HG03565 (cell line): ENCODE results near the gene MRPL11.
"Not testable (repeated sequence)": the region's sequence is repeated elsewhere in the genome, so short reads cannot be mapped to it uniquely, and the experiment has no call there.

ENCODE experiments used
- ATAC-seq: cut with Tn5 transposase; IDR thresholded peaks from one replicate; pipeline ENCODE4 v1.9.1; 2021; ENCODE audit warnings: mild to moderate bottlenecking, moderate library complexity; ENCODE audit not compliant: unreplicated experiment

Gene MRPL11

DNA sequence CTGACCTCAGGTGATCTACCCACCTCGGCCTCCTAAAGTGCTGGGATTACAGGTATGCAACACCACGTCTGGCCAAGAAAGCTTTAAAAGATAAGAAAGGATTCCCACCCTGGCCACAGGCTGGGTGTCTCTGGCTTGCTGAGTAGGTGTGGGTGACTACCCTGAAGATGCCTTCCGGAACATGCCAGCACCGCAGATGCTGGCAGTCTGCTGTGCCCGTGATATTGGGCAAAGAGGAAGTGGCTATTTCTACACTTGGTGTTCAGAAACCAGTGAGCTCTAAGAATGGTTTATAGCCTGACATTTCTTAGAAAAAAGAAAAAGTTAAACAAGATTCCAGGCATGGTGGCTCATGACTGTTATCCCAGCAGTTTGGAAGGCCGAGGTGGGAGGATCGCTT lies 6.1 kb downstream of the MRPL11 start:
- no peak for ATAC-seq

GRCh38 chr11:66431871-66432329 lies 6.7 kb downstream of the MRPL11 start:
- ATAC-seq = not testable (repeated sequence)

DNA sequence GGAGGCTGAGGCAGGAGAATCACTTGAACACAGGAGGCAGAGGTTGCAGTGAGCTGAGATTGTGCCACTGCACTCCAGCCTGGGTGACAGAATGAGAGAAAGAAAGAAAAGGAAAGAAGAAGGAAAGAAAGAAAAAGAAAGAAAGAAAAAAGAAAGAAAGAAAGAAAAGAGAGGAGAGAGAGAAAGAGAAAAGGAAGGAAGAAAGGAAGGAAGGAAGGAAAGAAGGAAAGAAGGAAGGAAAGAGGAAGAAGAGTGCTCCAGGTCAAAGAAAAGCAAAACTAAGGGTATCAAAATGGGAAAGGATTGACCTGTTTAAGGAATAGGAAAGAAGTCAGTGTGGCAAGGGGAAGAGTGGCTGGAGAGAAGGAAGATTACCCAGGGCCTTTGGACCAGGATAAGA lies 7.4 kb downstream of the MRPL11 start:
- ATAC-seq = not testable (repeated sequence)

DNA sequence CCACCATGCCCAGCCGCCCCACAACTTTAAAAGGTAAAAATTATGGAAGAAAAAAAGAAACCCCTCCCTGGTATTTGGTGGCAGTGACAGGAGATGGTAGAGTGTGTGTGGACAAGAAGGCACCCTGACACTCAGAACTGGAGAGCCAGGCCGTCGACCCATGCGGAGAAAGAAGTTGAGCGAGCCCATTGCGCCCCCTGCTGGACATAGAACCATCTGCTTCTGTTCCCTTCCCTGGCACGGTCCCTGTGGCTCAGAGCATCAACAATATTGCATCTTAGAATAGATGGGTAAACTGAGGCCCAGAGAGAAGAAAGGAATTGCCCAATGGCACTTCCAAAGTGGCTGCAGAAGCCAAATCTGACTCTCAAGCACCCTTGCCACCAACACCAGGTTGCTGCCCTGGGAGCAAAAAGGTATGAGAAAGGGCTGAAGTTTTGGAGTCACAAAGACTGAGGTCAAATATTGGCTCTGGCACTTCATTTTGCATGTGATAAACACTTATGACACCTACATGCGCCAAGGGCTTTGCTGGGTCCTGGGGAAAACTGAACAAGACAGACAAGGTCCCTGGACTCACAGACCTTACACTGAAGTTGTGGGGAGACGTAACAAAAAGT lies 8.6 kb downstream of the MRPL11 start:
- ATAC-seq = no peak

DNA sequence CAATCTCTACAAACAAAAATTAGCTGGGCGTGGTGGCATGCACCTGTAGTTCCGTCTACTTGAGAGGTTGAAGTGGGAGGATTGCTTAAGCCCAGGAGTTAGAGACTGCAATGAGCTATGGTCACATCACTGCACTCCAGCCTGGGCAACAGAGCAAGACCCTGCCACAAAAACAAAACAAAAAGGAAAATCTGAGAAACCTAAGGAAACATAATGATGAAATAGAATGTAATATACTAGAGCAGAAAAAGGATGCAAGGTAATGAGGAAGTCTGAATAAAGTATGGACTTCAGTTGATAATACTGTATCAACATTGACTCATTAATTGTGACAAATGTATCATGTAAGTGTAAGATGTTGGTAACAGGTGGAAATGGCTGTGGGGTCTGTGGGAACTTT lies 9.7 kb downstream of the MRPL11 start:
- no peak for ATAC-seq

DNA sequence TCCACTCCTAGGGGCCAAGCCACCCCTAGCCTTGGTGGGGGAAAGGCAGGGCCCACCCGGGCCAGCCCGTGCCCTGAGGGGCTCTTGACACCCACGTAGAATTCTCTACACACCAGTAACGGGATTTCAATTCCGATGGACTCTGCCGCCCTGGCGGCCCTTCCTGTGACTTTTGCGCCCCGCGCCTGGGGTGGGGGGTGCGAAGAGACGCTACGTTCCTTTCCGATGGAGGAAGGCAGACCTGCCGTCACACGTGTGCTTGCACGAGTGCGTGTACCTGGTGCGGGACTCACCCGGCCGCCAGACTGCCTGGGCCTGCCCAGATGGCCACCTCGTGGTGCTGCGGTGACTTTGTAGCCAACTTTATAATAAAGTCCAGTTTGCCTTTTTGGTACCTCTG lies 12.3 kb downstream of the MRPL11 start:
- ATAC-seq = no peak

DNA sequence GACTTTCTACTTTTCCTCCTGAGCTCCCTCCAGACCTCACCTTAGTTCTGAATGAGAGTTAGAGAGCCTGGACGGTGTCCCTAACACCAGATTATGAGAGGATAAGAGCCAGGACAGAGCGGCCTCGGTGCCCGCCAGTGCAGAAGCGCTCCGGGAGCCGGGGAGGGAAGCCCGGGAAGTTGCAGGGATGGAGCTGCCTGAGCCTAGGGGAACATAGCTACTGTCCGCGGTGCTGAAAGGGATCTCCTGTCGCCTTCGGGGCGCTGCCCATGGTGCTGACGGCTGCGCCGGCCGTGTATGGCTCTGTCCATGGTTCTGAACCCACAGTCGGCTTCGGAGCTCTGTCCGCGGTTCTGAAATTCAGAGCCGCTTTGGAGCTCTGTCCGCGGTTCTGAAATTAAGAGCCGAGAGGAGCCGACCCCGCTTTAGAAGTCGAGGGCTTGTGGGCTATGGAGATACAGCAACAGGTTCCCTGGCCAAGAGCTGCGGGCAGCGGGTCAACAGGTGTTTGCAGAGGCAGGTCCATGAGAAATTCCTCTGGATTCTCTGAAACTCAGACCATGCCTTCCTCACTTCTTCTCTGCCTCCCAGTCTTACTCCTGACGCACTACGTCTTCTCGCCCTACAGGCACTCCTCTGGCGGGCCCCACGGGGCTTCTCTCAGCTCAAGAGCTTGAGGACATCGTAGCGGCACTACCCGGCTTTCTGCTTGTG lies 17.0 kb downstream of the MRPL11 start:
- ATAC-seq = no peak

- no peak for ATAC-seq
Observed at GRCh38 chr11:66420671-66421476, 17.8 kb downstream of the MRPL11 start, which contains the start of gene NPAS4. Gene NPAS4, plus strand, starts transcription at chr11:66421035. Its CDS starts 145 bp downstream, at chr11:66421180.

DNA sequence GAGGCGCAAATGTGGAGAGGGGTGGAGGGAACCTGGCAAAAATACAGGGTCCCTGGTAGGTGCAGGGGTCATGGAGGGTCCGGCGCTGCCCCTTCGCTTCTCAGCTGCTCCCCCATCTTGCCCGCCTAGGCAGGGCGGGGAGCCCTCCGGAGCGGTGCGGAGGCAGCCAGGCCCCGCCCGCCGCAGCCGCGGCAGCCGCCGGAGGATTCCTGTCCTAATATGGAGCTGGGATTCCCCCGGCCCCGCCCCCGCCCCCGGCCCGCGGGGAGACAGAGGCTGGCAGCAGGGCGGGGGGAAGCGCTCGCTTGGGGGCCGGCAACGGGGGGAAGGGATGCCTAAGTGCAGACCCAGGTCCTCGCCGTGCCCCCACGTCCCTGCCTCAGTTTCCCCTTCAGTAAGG lies 18.8 kb downstream of the MRPL11 start:
- no peak for ATAC-seq

DNA sequence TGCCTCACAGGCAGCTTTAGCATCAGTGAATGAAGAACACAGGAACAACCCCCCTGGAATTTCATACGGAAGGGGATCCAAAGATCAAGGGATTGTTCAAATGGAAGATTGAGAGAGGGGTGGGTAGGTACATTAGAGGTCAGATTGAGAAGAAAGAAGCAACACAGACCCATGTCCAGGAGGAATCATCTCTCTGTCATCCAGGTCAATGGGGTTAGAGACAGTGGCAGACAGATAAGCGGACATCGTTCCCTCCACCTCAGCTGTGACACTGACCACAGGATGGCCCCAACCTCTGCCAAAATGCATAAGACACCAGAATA lies 19.7 kb downstream of the MRPL11 start:
- no peak for ATAC-seq

DNA sequence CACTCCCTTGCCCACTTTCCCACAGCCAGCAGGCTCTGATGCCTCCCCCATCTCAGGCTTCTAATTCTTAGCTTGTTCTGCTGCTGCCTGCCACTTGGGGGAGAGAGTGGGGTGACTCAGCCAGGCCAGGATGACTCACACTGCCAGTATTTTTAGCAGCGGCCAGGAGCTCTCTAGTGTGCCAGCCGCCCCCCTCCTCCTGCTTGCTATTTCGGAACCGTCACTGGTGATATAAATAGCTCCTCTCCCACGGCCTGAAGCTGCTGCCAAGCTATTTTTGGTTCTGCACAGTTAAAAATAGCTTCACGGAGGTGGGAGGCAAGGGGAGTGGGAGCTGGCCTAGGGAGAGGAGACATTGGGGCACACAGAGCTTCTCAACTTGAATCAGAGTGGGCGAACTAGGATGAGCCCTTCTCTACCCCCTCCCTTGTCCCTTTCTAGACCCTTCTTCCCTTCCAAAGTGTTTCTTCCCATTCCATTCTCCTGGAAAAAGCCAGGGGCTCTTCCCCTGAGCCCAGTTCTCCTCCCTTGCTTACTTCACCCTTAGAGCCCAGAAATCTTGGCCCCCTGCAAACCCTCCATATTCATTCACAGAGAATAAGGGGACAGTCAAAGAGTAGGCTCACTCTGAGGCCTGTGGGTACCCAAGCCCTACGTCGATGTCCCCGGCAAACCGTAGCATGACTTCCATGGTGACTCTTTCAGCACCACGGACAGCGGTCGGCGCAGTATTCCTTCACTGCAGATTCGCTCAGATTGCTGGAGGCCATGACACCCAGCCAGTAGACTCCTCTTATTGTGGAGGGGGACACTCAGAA lies 20.3 kb downstream of the MRPL11 start:
- no peak for ATAC-seq

- no peak for ATAC-seq
Observed at GRCh38 chr11:66417000-66417399, 21.6 kb downstream of the MRPL11 start.

DNA sequence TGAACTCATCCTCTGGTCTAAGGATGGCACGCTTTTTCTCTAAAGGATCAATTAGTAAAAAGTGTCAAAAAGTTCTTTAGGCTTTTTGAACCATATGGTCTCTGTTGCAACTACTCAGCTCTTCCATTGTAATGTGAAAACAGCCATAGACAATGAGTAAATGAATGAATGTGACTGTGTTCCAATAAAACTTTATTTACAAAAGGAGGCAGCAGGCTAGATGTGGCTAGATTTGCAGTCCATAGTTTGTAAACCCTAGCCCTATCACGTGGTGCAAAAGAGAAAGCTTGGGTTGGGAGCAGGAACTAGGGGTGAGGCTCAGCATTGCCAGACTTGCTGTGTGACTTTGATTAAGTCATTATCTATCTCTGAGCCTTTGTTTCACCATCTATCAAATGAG lies 23.2 kb downstream of the MRPL11 start:
- no peak for ATAC-seq

- no peak for ATAC-seq
Observed at GRCh38 chr11:66414120-66414934, 24.3 kb downstream of the MRPL11 start.

- no peak for ATAC-seq
Observed at GRCh38 chr11:66413167-66413566, 25.5 kb downstream of the MRPL11 start.

GRCh38 chr11:66412110-66412509 lies 26.5 kb downstream of the MRPL11 start:
- no peak for ATAC-seq

DNA sequence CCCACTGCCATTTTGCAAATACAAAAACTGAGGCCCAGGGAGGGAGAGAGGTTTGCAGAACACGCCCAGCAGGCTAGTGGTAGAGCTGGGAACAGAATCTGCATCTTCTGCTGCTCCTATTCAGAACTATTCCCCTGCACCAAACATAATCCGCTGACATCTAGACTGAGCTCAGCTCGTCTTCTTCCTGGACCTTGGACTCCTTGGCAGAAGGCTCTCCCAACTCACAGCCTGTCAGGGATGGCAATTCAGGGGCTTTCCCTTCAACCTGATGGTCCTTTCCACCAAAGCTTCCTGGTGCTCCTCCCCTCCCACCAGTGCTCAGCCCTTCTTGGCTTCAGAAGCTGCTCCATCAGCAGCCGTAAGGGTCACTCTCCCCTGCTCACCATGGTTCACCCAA lies 27.3 kb downstream of the MRPL11 start:
- ATAC-seq = no peak

- ATAC-seq = no peak
Observed at GRCh38 chr11:66410191-66410590, 28.5 kb downstream of the MRPL11 start.

DNA sequence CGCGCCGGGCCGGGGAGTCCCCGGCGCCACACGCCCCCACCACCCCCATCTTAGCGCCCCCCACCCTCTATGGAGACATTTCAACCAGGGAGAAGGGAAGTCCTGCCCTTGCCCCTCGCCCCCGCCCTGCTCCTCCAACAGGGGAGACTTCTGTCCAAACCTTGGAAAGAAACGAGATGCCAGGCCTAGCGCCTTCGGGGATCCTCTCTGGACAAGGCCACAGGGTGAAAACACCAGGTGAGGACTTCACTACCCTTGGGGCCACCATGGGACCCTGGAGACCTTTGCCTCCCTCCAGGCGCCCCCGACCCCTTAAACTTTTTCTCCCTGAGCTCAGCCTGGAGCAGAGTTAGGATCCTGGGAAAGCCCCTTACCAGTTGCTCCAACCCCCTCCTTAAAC lies 29.4 kb downstream of the MRPL11 start:
- no peak for ATAC-seq
